Glutamatergic neuron (in vitro differentiated cells): ENCODE measurements around the gene DIPK2B. TPM values are rescaled to one million over a fixed set of nuclear protein-coding genes. Genes with fewer than 3 reads are reported as not detected.

Experiments
- DNase-seq: peaks from one replicate; pipeline ENCODE4 v3.0.0; 2022
- H3K27ac Mint-ChIP-seq: one replicate; pipeline ENCODE4 v1.8.0; 2020; ENCODE audit warnings: mild to moderate bottlenecking, mixed read lengths, inconsistent platforms; ENCODE audit not compliant: unreplicated experiment
- H3K27me3 Mint-ChIP-seq: one replicate; pipeline ENCODE4 v1.8.0; 2020; ENCODE audit warnings: mild to moderate bottlenecking, moderate library complexity, mixed read lengths, inconsistent platforms; ENCODE audit not compliant: unreplicated experiment
- H3K36me3 Mint-ChIP-seq: one replicate; pipeline ENCODE4 v1.8.0; 2020; ENCODE audit warnings: mild to moderate bottlenecking, mixed read lengths, inconsistent platforms; ENCODE audit not compliant: unreplicated experiment
- H3K4me1 Mint-ChIP-seq: one replicate; pipeline ENCODE4 v1.8.0; 2020; ENCODE audit warnings: mild to moderate bottlenecking, low read depth, mixed read lengths, inconsistent platforms; ENCODE audit not compliant: unreplicated experiment
- H3K4me3 Mint-ChIP-seq: one replicate; pipeline ENCODE4 v1.8.0; 2020; ENCODE audit warnings: mild to moderate bottlenecking, mixed read lengths, inconsistent platforms; ENCODE audit not compliant: unreplicated experiment
- H3K9me3 Mint-ChIP-seq: one replicate; pipeline ENCODE4 v1.8.0; 2020; ENCODE audit warnings: mild to moderate bottlenecking, moderate library complexity, mixed read lengths, inconsistent platforms; ENCODE audit not compliant: unreplicated experiment
- CTCF ChIP-seq: fragments of 200-600 bp; sonication (generic); IDR thresholded peaks from one replicate; pipeline ENCODE4 v1.5.0; 2021; ENCODE audit not compliant: partially characterized antibody, unreplicated experiment
- total RNA-seq: library from RNA; stranded (reverse); fragmentation: NEBNext Ultra II Directional; extraction: Animal tissue kit (Norgen Biotek cat#: 25700); gene quantifications from one replicate; pipeline ENCODE4 v1.2.1, GENCODE V29; 2021; ENCODE audit not compliant: unreplicated experiment

The DIPK2B gene
- total RNA-seq, 1 donor from 2014 or later = not detected

GRCh38 chrX:45230410-45230809, 29.7 kb upstream of the DIPK2B start:
- no peaks in the 10 kb centered on the region for H3K36me3 Mint-ChIP-seq
- H3K4me1 Mint-ChIP-seq = no peaks in the 10 kb centered on the region
- peaks cover 2% of the 10 kb centered on the region for H3K27me3 Mint-ChIP-seq
- no peaks in the 10 kb centered on the region for H3K9me3 Mint-ChIP-seq
- no peak overlapping the region for H3K27ac Mint-ChIP-seq
- no peak overlapping the region for H3K4me3 Mint-ChIP-seq
- no peak for TF ChIP-seq CTCF
- DNase-seq = no peak

DNA sequence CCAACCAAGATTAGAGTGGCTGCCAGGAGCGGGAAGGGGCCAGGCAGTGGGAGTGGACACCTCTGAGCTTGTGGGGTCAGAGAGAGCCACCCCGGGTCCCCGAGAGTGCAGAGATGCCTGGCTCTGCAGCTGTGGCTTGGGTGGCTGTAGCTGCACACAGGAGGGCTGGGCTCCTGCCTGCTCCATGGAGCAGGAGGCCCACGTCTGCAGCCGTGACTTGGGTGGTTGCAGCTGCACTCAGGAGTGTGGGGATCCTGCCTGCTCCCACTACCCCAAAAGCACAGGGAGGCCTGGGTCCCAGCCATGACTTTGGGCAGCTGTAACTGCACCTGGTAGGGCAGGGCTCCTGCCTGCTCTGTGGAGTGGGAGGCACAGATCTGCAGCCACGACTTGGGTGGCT, 28.7 kb upstream of the DIPK2B start:
- H3K9me3 Mint-ChIP-seq = no peaks in the 10 kb centered on the region
- H3K36me3 Mint-ChIP-seq = no peaks in the 10 kb centered on the region
- H3K27me3 Mint-ChIP-seq = peaks cover 2% of the 10 kb centered on the region
- H3K4me3 Mint-ChIP-seq = no peak overlapping the region
- no peak for TF ChIP-seq CTCF
- DNase-seq = no peak
- no peak overlapping the region for H3K27ac Mint-ChIP-seq
- no peaks in the 10 kb centered on the region for H3K4me1 Mint-ChIP-seq

DNA sequence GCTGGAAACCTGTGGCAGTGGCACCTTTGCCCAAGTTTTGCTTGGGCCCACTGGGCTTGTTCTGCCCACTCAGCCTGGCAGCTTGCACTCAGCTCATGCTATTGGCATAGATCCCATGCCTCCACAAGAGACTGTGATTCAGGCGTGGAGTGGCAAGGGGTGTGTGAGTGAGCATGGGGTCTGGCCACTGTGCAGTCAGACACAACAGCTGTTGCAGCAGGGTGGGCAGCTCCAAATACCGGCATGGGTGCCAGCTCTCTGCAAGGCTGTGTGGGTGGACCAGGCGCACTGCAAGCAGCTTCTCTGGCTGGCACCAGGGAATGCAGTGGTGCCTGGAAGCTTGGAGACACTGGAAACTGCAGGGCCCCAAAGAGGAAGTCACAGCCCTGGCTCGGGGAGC, 27.4 kb upstream of the DIPK2B start:
- Mint-ChIP-seq H3K36me3 (no peaks in the 10 kb centered on the region), H3K27ac (no peak overlapping the region), H3K9me3 (no peaks in the 10 kb centered on the region), H3K4me1 (no peaks in the 10 kb centered on the region), H3K4me3 (no peak overlapping the region), H3K27me3 (peaks cover 2% of the 10 kb centered on the region)
- TF ChIP-seq CTCF = no peak
- DNase-seq = no peak

DNA sequence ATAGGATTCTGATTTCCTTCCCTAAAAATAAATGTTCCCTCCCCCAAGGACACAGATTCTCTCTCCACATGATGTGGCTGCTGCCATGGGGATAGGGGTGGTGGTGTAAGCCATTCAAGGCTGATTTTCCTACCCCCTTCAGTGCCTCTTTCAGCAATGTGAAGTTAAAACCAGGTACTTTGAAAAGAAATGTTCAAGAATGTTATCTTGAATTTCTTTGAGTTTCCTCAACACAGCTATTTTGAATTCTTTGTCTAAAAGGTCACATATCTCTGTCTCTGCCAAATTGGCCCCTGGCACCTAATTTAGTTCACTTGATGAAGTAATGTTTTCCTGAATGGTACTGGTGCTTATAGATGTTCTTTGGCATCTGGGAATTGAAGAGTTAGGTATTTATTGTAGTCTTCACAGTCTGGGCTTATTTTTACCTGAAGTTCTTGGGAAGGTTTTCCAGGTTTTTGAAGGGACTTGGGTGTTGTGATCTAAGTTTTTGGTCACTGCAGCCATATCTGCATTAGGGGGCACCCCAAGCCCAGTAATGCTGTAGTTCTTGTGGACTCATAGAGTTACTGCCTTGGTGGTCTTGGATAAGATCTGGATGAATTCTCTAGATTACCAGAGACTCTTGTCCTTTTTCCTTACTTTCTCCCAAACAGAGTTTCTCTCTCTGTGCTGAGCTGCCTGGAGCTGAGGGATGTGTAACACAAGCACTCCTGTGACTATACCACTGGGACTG, 7.6 kb upstream of the DIPK2B start:
- Mint-ChIP-seq H3K27ac (no peak overlapping the region), H3K4me3 (no peak overlapping the region), H3K27me3 (peaks cover 1% of the 10 kb centered on the region), H3K9me3 (peaks cover 2% of the 10 kb centered on the region), H3K36me3 (peaks cover 4% of the 10 kb centered on the region), H3K4me1 (no peaks in the 10 kb centered on the region)
- no peak for TF ChIP-seq CTCF
- no peak for DNase-seq

DNA sequence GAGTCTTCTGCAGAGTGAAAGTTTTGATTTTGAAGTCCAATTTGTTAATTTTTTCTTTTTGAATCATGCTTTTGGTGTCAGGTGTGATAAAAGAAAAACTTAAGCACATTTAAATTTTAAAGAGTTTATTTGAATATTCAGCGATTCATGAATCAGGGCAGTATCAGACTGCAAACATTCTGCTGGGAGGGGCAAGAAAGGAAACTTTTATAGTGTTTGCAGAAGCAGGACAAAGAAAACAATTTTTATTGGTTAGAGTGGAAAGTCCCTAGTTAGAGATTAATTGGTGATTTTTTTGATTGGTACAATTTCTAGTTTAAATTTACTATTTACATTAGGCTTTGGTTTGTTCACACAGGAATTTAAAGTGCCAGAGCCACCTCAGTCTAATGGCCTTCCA, 1.5 kb upstream of the DIPK2B start:
- DNase-seq = no peak
- no peak overlapping the region for H3K27ac Mint-ChIP-seq
- TF ChIP-seq CTCF = no peak
- H3K36me3 Mint-ChIP-seq = peaks cover 4% of the 10 kb centered on the region
- H3K27me3 Mint-ChIP-seq = no peaks in the 10 kb centered on the region
- no peak overlapping the region for H3K4me3 Mint-ChIP-seq
- no peaks in the 10 kb centered on the region for H3K4me1 Mint-ChIP-seq
- H3K9me3 Mint-ChIP-seq = peaks cover 2% of the 10 kb centered on the region
